Stimulated activated CD8-positive, alpha-beta memory T cell treated with anti-CD3 and anti-CD28 coated beads, Interleukin-12 subunit alpha, Interleukin-12 subunit beta, amount 100 ng/mL, for 4 hours (primary cell): Measurements from ENCODE around the gene PLXNA4.

Experiments
- DNase-seq: peaks from one replicate; pipeline ENCODE4 v3.0.0-alpha.2; 2020; ENCODE audit warnings: low read depth

Gene PLXNA4

GRCh38 chr7:132083537-132084123 lies 492.6 kb downstream of the PLXNA4 start:
- DNase-seq: no peak

GRCh38 chr7:132083126-132083525 lies 493.1 kb downstream of the PLXNA4 start:
- DNase-seq: no peak

GRCh38 chr7:132082394-132082793 lies 493.9 kb downstream of the PLXNA4 start:
- DNase-seq: no peak

DNA sequence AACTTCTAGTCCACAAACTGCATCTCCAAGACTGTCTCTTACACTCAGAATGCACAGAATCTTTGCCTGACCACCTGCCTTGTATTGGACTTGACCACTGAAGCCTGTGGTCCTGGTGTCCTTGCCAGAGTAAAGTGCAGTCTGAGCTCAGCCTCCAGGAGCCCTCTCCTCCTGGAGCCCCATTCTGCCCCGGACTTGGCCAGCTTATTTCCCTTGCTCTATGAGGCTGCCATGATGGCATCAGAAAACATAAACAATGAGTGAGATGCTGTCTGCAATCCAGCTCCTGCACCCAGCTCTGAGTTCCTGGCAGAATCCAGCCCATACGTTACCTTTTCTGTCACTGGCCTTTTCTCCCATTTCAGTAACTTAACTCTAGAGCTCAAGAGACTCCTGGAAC lies 494.6 kb downstream of the PLXNA4 start:
- no peak for DNase-seq

DNA sequence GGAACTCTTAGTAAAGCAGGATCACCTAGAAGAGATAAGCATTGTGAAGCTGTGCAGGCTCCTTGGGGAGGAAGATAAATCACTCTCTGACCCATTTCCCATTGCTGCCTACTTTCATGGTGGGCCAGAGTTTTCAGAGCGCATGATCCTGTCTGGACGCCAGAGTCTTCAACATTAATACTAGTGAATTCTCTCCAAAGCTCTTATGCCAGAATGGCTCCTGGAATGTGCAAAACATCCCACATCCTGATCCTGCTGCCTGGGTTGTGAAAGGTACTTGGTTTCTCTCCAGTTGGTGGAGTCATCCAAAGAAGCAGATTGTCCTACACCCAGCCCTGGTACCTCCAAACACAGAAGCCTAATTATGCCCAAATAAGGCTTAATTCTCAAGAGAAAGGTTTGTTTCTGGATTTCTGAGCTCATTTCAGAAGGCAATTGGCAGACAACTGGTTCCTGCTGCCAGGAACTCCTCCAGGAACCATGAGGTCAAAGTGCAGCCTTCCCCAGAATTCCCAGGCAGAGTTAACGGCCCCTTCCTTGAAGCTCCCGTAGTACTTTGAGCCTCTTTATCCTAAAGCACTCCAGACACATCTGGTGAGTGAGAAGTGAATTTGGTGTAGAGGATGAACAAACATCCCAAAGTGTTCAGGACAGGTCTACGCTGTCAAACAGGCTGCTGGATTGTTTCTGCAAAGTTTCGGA lies 495.2 kb downstream of the PLXNA4 start:
- DNase-seq: no peak

DNA sequence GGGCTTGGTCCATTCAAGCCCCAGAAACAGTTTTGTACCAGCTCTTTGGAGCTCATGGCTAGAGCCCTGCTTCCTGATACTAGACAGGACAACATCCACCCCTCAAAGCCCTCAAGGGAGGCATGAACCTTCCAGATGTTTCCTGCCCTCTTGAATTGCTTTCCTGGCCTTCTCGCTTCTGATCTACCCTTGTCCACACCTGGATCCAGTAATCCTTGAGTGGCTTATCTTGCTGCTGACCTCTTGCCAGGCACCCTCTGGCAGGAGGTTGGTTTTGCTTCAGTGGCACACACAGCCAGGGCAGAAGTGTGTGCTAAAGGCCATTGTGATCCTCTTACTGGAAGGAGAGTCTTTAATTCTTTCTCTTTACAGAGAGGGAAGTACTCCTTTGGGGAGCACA lies 495.8 kb downstream of the PLXNA4 start:
- no peak for DNase-seq

- DNase-seq: no peak
Observed at GRCh38 chr7:132078891-132079735, 497.2 kb downstream of the PLXNA4 start.

- DNase-seq: no peak
Observed at GRCh38 chr7:132077971-132078685, 498.1 kb downstream of the PLXNA4 start.

GRCh38 chr7:132076301-132077035 lies 499.8 kb downstream of the PLXNA4 start:
- no peak for DNase-seq

DNA sequence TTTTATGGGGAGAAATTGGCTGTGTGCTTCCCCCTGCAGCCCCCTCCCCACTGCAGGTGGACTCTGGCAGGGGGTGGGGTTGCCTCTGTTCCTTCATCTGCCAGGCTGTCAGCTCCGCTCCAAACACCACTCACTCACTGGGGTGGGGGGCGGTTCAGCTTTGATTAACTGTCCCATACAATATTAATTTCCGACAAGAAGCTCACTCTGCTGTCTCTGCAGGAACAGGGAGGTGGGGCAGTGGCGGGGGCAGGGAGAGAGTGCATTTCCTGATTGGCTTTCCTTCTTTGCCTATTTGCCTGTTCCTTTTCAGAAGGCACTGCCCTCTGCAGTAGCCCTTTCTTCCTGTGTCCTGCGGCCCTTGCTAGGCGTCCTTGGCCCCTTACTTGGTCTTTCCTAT lies 500.8 kb downstream of the PLXNA4 start:
- DNase-seq: no peak

GRCh38 chr7:132073920-132074589 lies 502.2 kb downstream of the PLXNA4 start:
- no peak for DNase-seq
